ENCODE results near the gene FAM209A. TPM values are rescaled to one million over a fixed set of nuclear protein-coding genes. Genes with fewer than 3 reads are reported as not detected.

Gene FAM209A
- total RNA-seq, 2 experiments from 2014 or later, result 0.70 to 0.82 TPM

- intact Hi-C loops (cut with micrococcal nuclease; ENCODE audit: unreplicated experiment), result loop anchor here (5.0 kb wide), 1 partner anchor 446 kb away; no protein-coding TSS in a partner anchor
- Histone ChIP-seq H3K4me3 (ENCODE audit: low read depth, low read length, poor library complexity, severe bottlenecking) (no peak overlapping the region), H3K9me2 (ENCODE audit: insufficient read depth, low read length) (no peaks in the 10 kb centered on the region), H3K36me3 (ENCODE audit: insufficient read depth, low read length) (no peaks in the 10 kb centered on the region), H4K20me1 (ENCODE audit: insufficient read depth, low read length) (no peaks in the 10 kb centered on the region), H3K9me3 (ENCODE audit: low read length) (no peaks in the 10 kb centered on the region), H3K4me2 (ENCODE audit: low read length) (no peak overlapping the region), H3K4me1 (ENCODE audit: insufficient read depth, low read length, poor library complexity, severe bottlenecking) (peaks cover 32% of the 10 kb centered on the region), H3K79me2 (ENCODE audit: insufficient read depth, low read depth, low read length) (no peaks in the 10 kb centered on the region), H3K27ac (ENCODE audit: low read depth, low read length, poor library complexity, severe bottlenecking) (no peak overlapping the region), H2AFZ (ENCODE audit: low read length) (no peak overlapping the region)
- POLR2A ChIA-PET, result no interaction called here
- no TSS peak for BruUV-seq (replicated peaks)
- DNase-seq (ENCODE audit: low spot score), result no peak
- TF ChIP-seq CTCF (conservative IDR thresholded peaks at IDR 0.05; ENCODE audit: low read length) (no peak), EZH2phosphoT487 (IDR thresholded peaks at IDR 0.05; ENCODE audit: borderline replicate concordance, low read depth, low read length) (no peak)
- CTCF ChIA-PET (ENCODE audit: unreplicated experiment), result interaction anchor here (0.6 to 1.1 kb wide), 2 partner anchors 293 to 443 kb away, joined by 3 read pairs; no protein-coding TSS in a partner anchor
These were observed 27.0 kb downstream of the FAM209A start for GRCh38 chr20:56551571-56551970.

GRCh38 chr20:56552911-56553629, 28.5 kb downstream of the FAM209A start:
- H3K4me3 ChIP-seq (ENCODE audit: low read depth, low read length, poor library complexity, severe bottlenecking), result no peak overlapping the region
- H3K4me1 ChIP-seq (ENCODE audit: insufficient read depth, low read length, poor library complexity, severe bottlenecking), result peaks cover 32% of the 10 kb centered on the region
- no peaks in the 10 kb centered on the region for H3K36me3 ChIP-seq (ENCODE audit: insufficient read depth, low read length)
- BruUV-seq (replicated peaks), result no TSS peak
- H2AFZ ChIP-seq (ENCODE audit: low read length), result peak overlapping the region; percentile 13; the same call in 1 of the 2 replicates
- H3K27ac ChIP-seq (ENCODE audit: low read depth, low read length, poor library complexity, severe bottlenecking), result no peak overlapping the region
- H3K9me3 ChIP-seq (ENCODE audit: low read length), result no peaks in the 10 kb centered on the region
- H3K79me2 ChIP-seq (ENCODE audit: insufficient read depth, low read depth, low read length), result no peaks in the 10 kb centered on the region
- H4K20me1 ChIP-seq (ENCODE audit: insufficient read depth, low read length), result no peaks in the 10 kb centered on the region
- no peak for TF ChIP-seq EZH2phosphoT487 (IDR thresholded peaks at IDR 0.05; ENCODE audit: borderline replicate concordance, low read depth, low read length)
- no peak for TF ChIP-seq CTCF (conservative IDR thresholded peaks at IDR 0.05; ENCODE audit: low read length)
- ChIA-PET CTCF (ENCODE audit: unreplicated experiment) (no interaction called here), POLR2A (interaction anchor here (0.6 kb wide), 1 partner anchor 21 kb away, joined by 4 read pairs; no protein-coding TSS in a partner anchor)
- DNase-seq (ENCODE audit: low spot score), result no peak
- intact Hi-C loops (cut with micrococcal nuclease; ENCODE audit: unreplicated experiment), result loop anchor here (5.0 kb wide), 1 partner anchor 444 kb away; no protein-coding TSS in a partner anchor
- H3K4me2 ChIP-seq (ENCODE audit: low read length), result peak overlapping the region; percentile 7; the same call in 1 of the 2 replicates
- H3K9me2 ChIP-seq (ENCODE audit: insufficient read depth, low read length), result no peaks in the 10 kb centered on the region

GRCh38 chr20:56554869-56555268, 30.3 kb downstream of the FAM209A start:
- H3K36me3 ChIP-seq (ENCODE audit: insufficient read depth, low read length), result no peaks in the 10 kb centered on the region
- H3K27ac ChIP-seq (ENCODE audit: low read depth, low read length, poor library complexity, severe bottlenecking), result peak overlapping the region; percentile 32
- H3K4me1 ChIP-seq (ENCODE audit: insufficient read depth, low read length, poor library complexity, severe bottlenecking), result peaks cover 32% of the 10 kb centered on the region
- H4K20me1 ChIP-seq (ENCODE audit: insufficient read depth, low read length), result no peaks in the 10 kb centered on the region
- peak overlapping the region; percentile 60 for H3K4me2 ChIP-seq (ENCODE audit: low read length)
- ChIA-PET CTCF (ENCODE audit: unreplicated experiment) (no interaction called here), POLR2A (interaction anchor here (0.5 to 0.9 kb wide), 3 partner anchors 31 to 189 kb away, joined by 3 to 4 read pairs (median 4); no protein-coding TSS in a partner anchor)
- peak overlapping the region; percentile 71 for H2AFZ ChIP-seq (ENCODE audit: low read length)
- H3K9me2 ChIP-seq (ENCODE audit: insufficient read depth, low read length), result no peaks in the 10 kb centered on the region
- H3K9me3 ChIP-seq (ENCODE audit: low read length), result no peaks in the 10 kb centered on the region
- DNase-seq (ENCODE audit: low spot score), result peak; percentile 63
- TF ChIP-seq EZH2phosphoT487 (IDR thresholded peaks at IDR 0.05; ENCODE audit: borderline replicate concordance, low read depth, low read length), result no peak
- TF ChIP-seq CTCF (conservative IDR thresholded peaks at IDR 0.05; ENCODE audit: low read length), result no peak
- H3K4me3 ChIP-seq (ENCODE audit: low read depth, low read length, poor library complexity, severe bottlenecking), result peak overlapping the region; percentile 15
- H3K79me2 ChIP-seq (ENCODE audit: insufficient read depth, low read depth, low read length), result no peaks in the 10 kb centered on the region
- intact Hi-C loops (cut with micrococcal nuclease; ENCODE audit: unreplicated experiment), result loop anchor here (5.0 kb wide), 1 partner anchor 442 kb away; no protein-coding TSS in a partner anchor
- no TSS peak for BruUV-seq (replicated peaks)
